ENCODE data around the gene SDF4. TPM values are rescaled to one million over a fixed set of nuclear protein-coding genes. Genes with fewer than 3 reads are reported as not detected.

Gene SDF4
- total RNA-seq, 1 experiment from 2014 or later, result 128 TPM

DNA sequence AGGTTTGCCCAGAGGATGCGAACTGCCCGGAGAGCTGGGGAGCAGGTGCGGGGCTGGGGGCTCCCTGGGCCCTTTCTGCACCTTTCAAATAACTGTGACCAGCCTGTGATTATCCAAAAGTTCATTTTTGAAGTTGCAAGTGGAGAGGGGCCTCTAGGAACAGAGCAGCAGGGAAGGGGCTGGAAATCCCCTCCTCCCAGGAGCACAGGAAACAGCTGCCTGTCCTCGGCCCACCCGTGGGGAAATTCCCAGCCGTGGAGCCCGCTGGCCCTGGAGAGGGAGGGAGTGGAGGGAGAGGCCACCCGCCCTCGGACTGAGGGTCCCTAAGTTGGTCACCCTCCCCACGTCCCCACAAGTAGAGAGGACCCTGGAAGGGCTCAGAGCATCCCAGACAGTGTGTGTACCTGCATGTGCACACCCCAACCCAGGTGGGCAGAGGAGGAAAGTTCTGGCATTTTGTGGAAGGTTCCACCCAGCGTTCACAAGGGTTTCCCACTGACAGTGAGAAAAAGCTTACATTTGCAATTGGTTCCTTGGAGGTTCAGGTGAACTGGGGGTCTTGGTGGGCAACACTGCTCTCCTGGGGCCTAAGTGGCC, 16.6 kb downstream of the SDF4 start:
- Mint-ChIP-seq H3K36me3 (ENCODE audit: insufficient read depth, unreplicated experiment) (peaks cover 28% of the 10 kb centered on the region), H3K9me3 (ENCODE audit: low read depth, unreplicated experiment) (no peaks in the 10 kb centered on the region), H3K4me3 (ENCODE audit: low read depth, unreplicated experiment) (no peak overlapping the region), H3K27me3 (ENCODE audit: unreplicated experiment) (no peaks in the 10 kb centered on the region), H3K27ac (ENCODE audit: unreplicated experiment) (no peak overlapping the region), H3K4me1 (ENCODE audit: low read depth, unreplicated experiment) (no peaks in the 10 kb centered on the region)
- CTCF ChIA-PET, result no interaction called here
- TF ChIP-seq CTCF (IDR thresholded peaks at IDR 0.05; ENCODE audit: unreplicated experiment), result no peak
- DNase-seq, result no peak
- no TSS peak for BruUV-seq (replicated peaks)
- intact Hi-C loops (cut with micrococcal nuclease; ENCODE audit: unreplicated experiment), result no loop called here

GRCh38 chr1:1213345-1214265, 18.2 kb downstream of the SDF4 start, which contains the start of gene TNFRSF4:
Gene TNFRSF4, minus strand, starts transcription at chr1:1214153. Its CDS starts 26 bp downstream, at chr1:1214127.
- Mint-ChIP-seq H3K27me3 (ENCODE audit: unreplicated experiment) (peaks cover 3% of the 10 kb centered on the region), H3K4me3 (ENCODE audit: low read depth, unreplicated experiment) (no peak within 1 kb of the TSS), H3K9me3 (ENCODE audit: low read depth, unreplicated experiment) (no peaks in the 10 kb centered on the region), H3K36me3 (ENCODE audit: insufficient read depth, unreplicated experiment) (peaks cover 22% of the 10 kb centered on the region), H3K27ac (ENCODE audit: unreplicated experiment) (no peak within 1 kb of the TSS), H3K4me1 (ENCODE audit: low read depth, unreplicated experiment) (peaks cover 1% of the 10 kb centered on the region)
- CTCF ChIA-PET, result no interaction called here
- no peak for DNase-seq
- intact Hi-C loops (cut with micrococcal nuclease; ENCODE audit: unreplicated experiment), result no loop called here
- no TSS peak for BruUV-seq (replicated peaks)
- no peak for TF ChIP-seq CTCF (IDR thresholded peaks at IDR 0.05; ENCODE audit: unreplicated experiment)

DNA sequence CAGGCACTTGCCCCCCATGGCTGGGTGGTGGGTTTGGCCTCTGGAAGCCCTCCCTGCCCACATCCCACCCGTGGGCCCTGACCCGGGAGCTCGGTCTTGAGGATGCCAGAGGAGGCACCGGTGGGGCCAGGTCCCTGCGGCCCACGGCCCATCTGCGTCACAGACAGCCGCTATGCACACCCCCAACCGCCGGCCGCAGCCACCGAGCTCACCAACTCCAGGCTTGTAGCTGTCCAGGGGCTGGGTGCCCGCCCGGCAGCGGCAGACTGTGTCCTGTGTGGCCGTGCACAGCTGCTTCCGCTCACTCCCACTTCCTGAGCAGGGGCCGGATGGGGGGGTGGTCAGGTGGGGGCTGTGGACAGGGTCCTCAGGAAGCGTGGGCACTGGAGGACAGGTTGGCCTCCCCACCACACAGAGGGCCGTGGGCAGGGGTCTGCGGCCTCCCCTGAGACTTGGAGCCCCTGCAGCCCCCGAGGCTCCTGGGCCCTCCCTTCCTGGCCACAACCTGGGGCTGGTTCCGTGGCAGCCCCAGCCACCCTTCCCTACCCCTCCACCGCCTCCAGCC, 18.9 kb downstream of the SDF4 start:
- Mint-ChIP-seq H3K27me3 (ENCODE audit: unreplicated experiment) (peaks cover 11% of the 10 kb centered on the region), H3K4me3 (ENCODE audit: low read depth, unreplicated experiment) (no peak overlapping the region), H3K4me1 (ENCODE audit: low read depth, unreplicated experiment) (peaks cover 8% of the 10 kb centered on the region), H3K36me3 (ENCODE audit: insufficient read depth, unreplicated experiment) (peaks cover 22% of the 10 kb centered on the region), H3K9me3 (ENCODE audit: low read depth, unreplicated experiment) (no peaks in the 10 kb centered on the region), H3K27ac (ENCODE audit: unreplicated experiment) (no peak overlapping the region)
- intact Hi-C loops (cut with micrococcal nuclease; ENCODE audit: unreplicated experiment), result no loop called here
- DNase-seq, result no peak
- TF ChIP-seq CTCF (IDR thresholded peaks at IDR 0.05; ENCODE audit: unreplicated experiment), result no peak
- CTCF ChIA-PET, result no interaction called here
- no TSS peak for BruUV-seq (replicated peaks)

GRCh38 chr1:1211541-1212441, 20.0 kb downstream of the SDF4 start:
- no peaks in the 10 kb centered on the region for H3K9me3 Mint-ChIP-seq (ENCODE audit: low read depth, unreplicated experiment)
- no peak overlapping the region for H3K27ac Mint-ChIP-seq (ENCODE audit: unreplicated experiment)
- intact Hi-C loops (cut with micrococcal nuclease; ENCODE audit: unreplicated experiment), result no loop called here
- no peak overlapping the region for H3K4me3 Mint-ChIP-seq (ENCODE audit: low read depth, unreplicated experiment)
- TF ChIP-seq CTCF (IDR thresholded peaks at IDR 0.05; ENCODE audit: unreplicated experiment), result no peak
- no peak for DNase-seq
- no TSS peak for BruUV-seq (replicated peaks)
- CTCF ChIA-PET, result no interaction called here
- peaks cover 13% of the 10 kb centered on the region for H3K27me3 Mint-ChIP-seq (ENCODE audit: unreplicated experiment)
- H3K36me3 Mint-ChIP-seq (ENCODE audit: insufficient read depth, unreplicated experiment), result peaks cover 18% of the 10 kb centered on the region
- peaks cover 8% of the 10 kb centered on the region for H3K4me1 Mint-ChIP-seq (ENCODE audit: low read depth, unreplicated experiment)
